A549 (cell line): ENCODE results near the gene PCGF3. TPM values are rescaled to one million over a fixed set of nuclear protein-coding genes. Genes with fewer than 3 reads are reported as not detected.

Source experiments
- ATAC-seq, 2 experiments: fragments of 200-7000 bp in 1 of 2; fragments of >200 bp in 1 of 2; cut with Nextera tagmentation in 1 of 2; cut with Tn5 transposase in 1 of 2; 3 replicates each; pipeline versions ENCODE4 v1.8.0 to v1.9.1; 2018 to 2020; ENCODE audit warnings: mild to moderate bottlenecking in 1 of 2, moderate library complexity in 1 of 2
- CTCF ChIA-PET: fragments of 300-600 bp; sonication (Branson Sonifier 250); formaldehyde crosslinking; extraction: SDS; loops from one replicate; lab custom pipeline; 2021; ENCODE audit warnings: antibody characterized with exemption, inconsistent platforms; lab: Yijun Ruan, JAX
- POLR2A ChIA-PET: fragments of 350-600 bp; formaldehyde crosslinking; extraction: SDS; loops from one replicate; lab custom pipeline; 2021; ENCODE audit warnings: antibody characterized with exemption, inconsistent platforms; lab: Yijun Ruan, JAX
- DNase-seq, 2 experiments: peaks; one replicate each; pipeline versions ENCODE4 v3.0.0 to v3.0.0-alpha.2; 2011 to 2016; ENCODE audit warnings: low read depth in 1 of 2, low spot score in 1 of 2
- FAIRE-seq: peaks from 2 replicates; lab custom pipeline; 2011; peaks lifted over from hg19 to GRCh38; lab: Jason Lieb, UNC
- H3K27ac ChIP-seq, 2 experiments: fragments of >200 bp; sonication (Bioruptor Twin); formaldehyde crosslinking; 3 replicates each; pipeline ENCODE4 v1.5.1; 2016 to 2017
- H3K4me1 ChIP-seq: fragments of >200 bp; sonication (Bioruptor Twin); formaldehyde crosslinking; 3 replicates; pipeline ENCODE4 v1.6.1; 2016
- H3K4me2 ChIP-seq: fragments of >200 bp; sonication (Bioruptor Twin); formaldehyde crosslinking; 3 replicates; pipeline ENCODE4 v1.6.1; 2016
- H3K4me3 ChIP-seq: fragments of >200 bp; sonication (Bioruptor Twin); formaldehyde crosslinking; 3 replicates; pipeline ENCODE4 v1.5.1; 2016
- H3K9me3 ChIP-seq: fragments of >200 bp; sonication (Bioruptor Twin); formaldehyde crosslinking; 3 replicates; pipeline ENCODE4 v1.6.1; 2016
- BHLHE40 ChIP-seq: IDR thresholded peaks from 2 replicates; pipeline ENCODE4 v1.6.1; 2012; ENCODE audit warnings: low read depth, low read length, inconsistent platforms
- CEBPB ChIP-seq, 2 experiments: fragments of >200 bp in 1 of 2; sonication (Bioruptor Twin) in 1 of 2; formaldehyde crosslinking in 1 of 2; IDR thresholded peaks; 2 replicates each; pipeline ENCODE4 v1.6.1; 2012 to 2016
- CHD2 ChIP-seq: fragments of 150-350 bp; IDR thresholded peaks from 2 replicates; pipeline ENCODE4 v1.6.1; 2014; ENCODE audit warnings: low read length; ENCODE audit not compliant: partially characterized antibody
- EHMT2 ChIP-seq: fragments of 200-600 bp; sonication (generic); IDR thresholded peaks from 2 replicates; pipeline ENCODE4 v1.6.1; 2016; ENCODE audit warnings: antibody characterized with exemption, low read depth, mild to moderate bottlenecking, moderate library complexity
- ESRRA ChIP-seq: fragments of 150-350 bp; IDR thresholded peaks from 2 replicates; pipeline ENCODE4 v1.6.1; 2014; ENCODE audit warnings: mild to moderate bottlenecking, low read length, borderline replicate concordance
- FOSL2 ChIP-seq, 2 experiments: fragments of 450-650 bp in 1 of 2; fragments of >200 bp in 1 of 2; sonication (Bioruptor Twin) in 1 of 2; formaldehyde crosslinking; IDR thresholded peaks; 2 replicates each; pipeline versions ENCODE4 v1.5.0 to v1.6.1; 2016 to 2020; ENCODE audit warnings: mild to moderate bottlenecking in 1 of 2, moderate library complexity in 1 of 2
- FOXS1 ChIP-seq: fragments of 250-450 bp; sonication (Bioruptor Pico); IDR thresholded peaks from 2 replicates; pipeline ENCODE4 v1.5.0; 2020; ENCODE audit warnings: mild to moderate bottlenecking, moderate library complexity
- HDAC2 ChIP-seq: fragments of 200-600 bp; sonication (generic); IDR thresholded peaks from 2 replicates; pipeline ENCODE4 v1.6.1; 2016
- HOXB13 ChIP-seq: fragments of 250-450 bp; sonication (Bioruptor Pico); IDR thresholded peaks from 2 replicates; pipeline ENCODE4 v1.5.0; 2020; ENCODE audit warnings: low read depth, mild to moderate bottlenecking, moderate library complexity
- HOXB5 ChIP-seq: fragments of 250-450 bp; sonication (Bioruptor Pico); IDR thresholded peaks from 2 replicates; pipeline ENCODE4 v1.5.0; 2020; ENCODE audit warnings: mild to moderate bottlenecking, moderate library complexity
- KDM1A ChIP-seq: fragments of 200-600 bp; sonication (generic); IDR thresholded peaks from 2 replicates; pipeline ENCODE4 v1.6.1; 2016; ENCODE audit warnings: low read depth, mild to moderate bottlenecking
- MAFK ChIP-seq: fragments of 450-650 bp; IDR thresholded peaks from 2 replicates; pipeline ENCODE4 v1.6.1; 2014; ENCODE audit not compliant: partially characterized antibody
- POLR2A ChIP-seq: IDR thresholded peaks from 2 replicates; pipeline ENCODE4 v1.6.1; 2012; ENCODE audit warnings: mild to moderate bottlenecking, low read length
- RCOR1 ChIP-seq: fragments of 150-350 bp; IDR thresholded peaks from 2 replicates; pipeline ENCODE4 v1.6.1; 2014; ENCODE audit warnings: antibody characterized with exemption, low read length, low read depth
- SMC3 ChIP-seq: fragments of >200 bp; sonication (Bioruptor Twin); formaldehyde crosslinking; IDR thresholded peaks from 3 replicates; pipeline ENCODE4 v1.6.1; 2018; ENCODE audit warnings: inconsistent platforms
- SREBF2 ChIP-seq: fragments of 450-650 bp; IDR thresholded peaks from 2 replicates; pipeline ENCODE4 v1.6.1; 2014; ENCODE audit warnings: mild to moderate bottlenecking, moderate library complexity
- TFCP2L1 ChIP-seq: fragments of 250-450 bp; sonication (Bioruptor Pico); IDR thresholded peaks from 2 replicates; pipeline ENCODE4 v1.5.0; 2021; ENCODE audit warnings: mild to moderate bottlenecking
- TP53 ChIP-seq: fragments of 250-450 bp; sonication (Bioruptor Pico); IDR thresholded peaks from 2 replicates; pipeline ENCODE4 v1.5.0; 2021; ENCODE audit warnings: mild to moderate bottlenecking, moderate library complexity
- ZC3H11A ChIP-seq: fragments of 450-650 bp; IDR thresholded peaks from 2 replicates; pipeline ENCODE4 v1.6.1; 2014; ENCODE audit warnings: antibody characterized with exemption, mild to moderate bottlenecking
- ZFP36 ChIP-seq: fragments of 450-650 bp; IDR thresholded peaks from 2 replicates; pipeline ENCODE4 v1.6.1; 2014; ENCODE audit warnings: borderline replicate concordance; ENCODE audit not compliant: partially characterized antibody
- ZSCAN20 ChIP-seq: fragments of 250-450 bp; sonication (Bioruptor Pico); IDR thresholded peaks from 2 replicates; pipeline ENCODE4 v1.8.0; 2022; ENCODE audit warnings: mild to moderate bottlenecking, moderate library complexity
- WGBS: methylation state at CpG from one replicate; pipeline ENCODE4 v1.1.6; 2017; ENCODE audit errors: missing lambda C conversion rate; 5-methylcytosine and 5-hydroxymethylcytosine counted together
- polyA plus RNA-seq, 4 experiments: library from polyadenylated mRNA; depleted of rRNA in 3 of 4; stranded (reverse); fragments of >200 nt; fragmentation: RNase III in 1 of 4; extraction: RNeasy Plus Mini Kit Qiagen cat#74134 plus additional on column Dnase treatment in 1 of 4; gene quantifications; 2 replicates in 3 of 4; 3 replicates in 1 of 4; pipeline ENCODE4 v1.2.3, GENCODE V29; 2011 to 2017
- TF ChIP-seq, protein P1 (sequence below): fragments of 450-650 bp; IDR thresholded peaks from 2 replicates; pipeline ENCODE4 v1.6.1; 2014; ENCODE audit warnings: antibody characterized with exemption
- TF ChIP-seq, protein P2 (sequence below): fragments of >200 bp; sonication (Bioruptor Twin); formaldehyde crosslinking; IDR thresholded peaks from 2 replicates; pipeline ENCODE4 v1.6.1; 2016
- TF ChIP-seq, protein P3 (sequence below): fragments of 250-450 bp; sonication (Bioruptor Pico); IDR thresholded peaks from 2 replicates; pipeline ENCODE4 v1.5.0; 2020; ENCODE audit warnings: low read depth, mild to moderate bottlenecking, moderate library complexity
- TF ChIP-seq, protein P4 (sequence below): IDR thresholded peaks from 2 replicates; pipeline ENCODE4 v1.6.1; 2012

PCGF3 gene
- polyA plus RNA-seq, 2 of the 4 experiments (the other 2 are of a cell fraction) = 15.9 to 21.0 TPM

DNA sequence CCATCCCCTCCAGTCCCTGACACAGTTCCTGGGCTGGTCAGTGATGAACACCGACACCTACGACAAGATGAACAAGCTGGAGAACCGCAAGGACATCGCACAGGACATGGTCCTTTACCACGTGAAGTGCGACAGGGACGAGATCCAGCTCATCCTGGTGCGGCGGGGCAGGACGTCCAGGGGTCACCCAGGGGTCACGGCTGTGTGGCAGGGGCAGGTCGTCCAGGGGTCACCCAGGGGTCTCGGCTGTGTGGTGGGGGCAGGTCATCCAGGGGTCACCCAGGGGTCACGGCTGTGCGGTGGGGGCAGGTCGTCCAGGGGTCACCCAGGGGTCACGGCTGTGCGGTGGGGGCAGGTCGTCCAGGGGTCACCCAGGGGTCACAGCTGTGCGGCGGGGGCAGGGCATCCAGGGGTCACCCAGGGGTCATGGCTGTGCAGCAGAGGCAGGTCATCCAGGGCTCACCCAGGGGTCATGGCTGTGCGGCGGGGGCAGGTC is 48.2 kb upstream of the PCGF3 start:
- DNase-seq (no peak), ATAC-seq (no peak), FAIRE-seq (no peak)
- Histone ChIP-seq H3K4me2 (no peak overlapping the region), H3K27ac (no peak overlapping the region), H3K4me3 (no peak overlapping the region), H3K4me1 (no peaks in the 10 kb centered on the region), H3K9me3 (no peaks in the 10 kb centered on the region; the same call in 2 of the 3 replicates)
- ChIA-PET POLR2A (no interaction called here), CTCF (no interaction called here)
- 79% methylated on average over 10 of the region's 23 CpGs for WGBS
- TF ChIP-seq ZC3H11A = no peak
- no peak for TF ChIP-seq CEBPB (IDR thresholded peaks at IDR 0.05)
- TF ChIP-seq, protein P1, sequence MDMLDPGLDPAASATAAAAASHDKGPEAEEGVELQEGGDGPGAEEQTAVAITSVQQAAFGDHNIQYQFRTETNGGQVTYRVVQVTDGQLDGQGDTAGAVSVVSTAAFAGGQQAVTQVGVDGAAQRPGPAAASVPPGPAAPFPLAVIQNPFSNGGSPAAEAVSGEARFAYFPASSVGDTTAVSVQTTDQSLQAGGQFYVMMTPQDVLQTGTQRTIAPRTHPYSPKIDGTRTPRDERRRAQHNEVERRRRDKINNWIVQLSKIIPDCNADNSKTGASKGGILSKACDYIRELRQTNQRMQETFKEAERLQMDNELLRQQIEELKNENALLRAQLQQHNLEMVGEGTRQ = no peak
- TF ChIP-seq FOXS1 (CRISPR knock-in tag) = no peak
- TF ChIP-seq SREBF2 = no peak
- TF ChIP-seq EHMT2 = no peak
- no peak for TF ChIP-seq CHD2
- no peak for TF ChIP-seq ZFP36
- TF ChIP-seq ZSCAN20 (CRISPR knock-in tag) = no peak
- TF ChIP-seq, protein P2, sequence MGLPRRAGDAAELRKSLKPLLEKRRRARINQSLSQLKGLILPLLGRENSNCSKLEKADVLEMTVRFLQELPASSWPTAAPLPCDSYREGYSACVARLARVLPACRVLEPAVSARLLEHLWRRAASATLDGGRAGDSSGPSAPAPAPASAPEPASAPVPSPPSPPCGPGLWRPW = no peak
- TF ChIP-seq POLR2A = no peak
- TF ChIP-seq TP53 (CRISPR knock-in tag) = no peak
- TF ChIP-seq, all 56 proteins: peak for 0

DNA sequence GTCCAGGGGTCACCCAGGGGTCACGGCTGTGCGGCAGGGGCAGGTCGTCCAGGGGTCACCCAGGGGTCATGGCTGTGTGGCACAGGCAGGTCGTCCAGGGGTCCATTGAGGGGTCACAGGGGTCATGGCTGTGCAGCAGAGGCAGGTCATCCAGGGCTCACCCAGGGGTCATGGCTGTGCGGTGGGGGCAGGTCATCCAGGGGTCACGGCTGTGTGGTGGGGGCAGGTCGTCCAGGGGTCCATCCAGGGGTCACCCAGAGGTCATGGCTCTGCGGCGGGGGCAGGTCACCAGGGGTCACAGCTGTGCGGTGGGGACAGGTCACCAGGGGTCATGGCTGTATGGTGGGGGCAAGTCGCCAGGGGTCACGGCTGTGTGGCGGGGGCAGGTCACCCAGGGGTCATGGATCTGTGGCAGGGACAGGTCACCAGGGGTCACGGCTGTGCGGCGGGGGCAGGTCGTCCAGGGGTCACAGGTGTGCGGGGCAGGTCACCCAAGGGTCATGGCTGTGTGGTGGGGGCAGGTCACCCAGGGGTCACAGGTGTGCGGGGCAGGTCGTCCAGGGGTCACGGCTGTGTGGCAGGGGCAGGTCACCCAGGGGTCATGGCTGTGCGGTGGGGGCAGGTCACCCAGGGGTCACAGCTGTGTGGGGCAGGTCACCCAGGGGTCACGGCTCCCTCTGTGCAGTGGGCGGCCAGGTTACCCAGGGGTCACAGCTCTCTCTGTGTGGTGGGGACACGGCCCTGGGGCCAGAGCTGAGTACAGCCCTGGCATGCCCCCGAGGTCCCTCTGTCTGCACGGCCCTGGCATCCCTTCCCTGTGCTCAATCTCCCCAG is 47.6 kb upstream of the PCGF3 start:
- ATAC-seq = no peak
- no peak for DNase-seq
- no peak for TF ChIP-seq MAFK
- TF ChIP-seq TFCP2L1 (CRISPR knock-in tag) = no peak
- TF ChIP-seq, protein P3, sequence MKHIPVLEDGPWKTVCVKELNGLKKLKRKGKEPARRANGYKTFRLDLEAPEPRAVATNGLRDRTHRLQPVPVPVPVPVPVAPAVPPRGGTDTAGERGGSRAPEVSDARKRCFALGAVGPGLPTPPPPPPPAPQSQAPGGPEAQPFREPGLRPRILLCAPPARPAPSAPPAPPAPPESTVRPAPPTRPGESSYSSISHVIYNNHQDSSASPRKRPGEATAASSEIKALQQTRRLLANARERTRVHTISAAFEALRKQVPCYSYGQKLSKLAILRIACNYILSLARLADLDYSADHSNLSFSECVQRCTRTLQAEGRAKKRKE = no peak
- TF ChIP-seq ESRRA = 0 out of 2 replicates have a peak, but pooled peaks have one; percentile 19
- no peak for TF ChIP-seq TP53 (CRISPR knock-in tag)
- no peak for TF ChIP-seq FOSL2 (IDR thresholded peaks at IDR 0.05)
- no peak for TF ChIP-seq FOSL2 (CRISPR knock-in tag; IDR thresholded peaks at IDR 0.05)
- no peak for TF ChIP-seq HDAC2
- 45% methylated on average over 3 of the region's 27 CpGs for WGBS
- ChIA-PET CTCF (no interaction called here), POLR2A (no interaction called here)
- no peak overlapping the region for H3K27ac ChIP-seq
- H3K4me2 ChIP-seq = no peak overlapping the region
- no peaks in the 10 kb centered on the region for H3K4me1 ChIP-seq
- no peaks in the 10 kb centered on the region; the same call in 2 of the 3 replicates for H3K9me3 ChIP-seq
- no peak for FAIRE-seq
- no peak overlapping the region for H3K4me3 ChIP-seq

DNA sequence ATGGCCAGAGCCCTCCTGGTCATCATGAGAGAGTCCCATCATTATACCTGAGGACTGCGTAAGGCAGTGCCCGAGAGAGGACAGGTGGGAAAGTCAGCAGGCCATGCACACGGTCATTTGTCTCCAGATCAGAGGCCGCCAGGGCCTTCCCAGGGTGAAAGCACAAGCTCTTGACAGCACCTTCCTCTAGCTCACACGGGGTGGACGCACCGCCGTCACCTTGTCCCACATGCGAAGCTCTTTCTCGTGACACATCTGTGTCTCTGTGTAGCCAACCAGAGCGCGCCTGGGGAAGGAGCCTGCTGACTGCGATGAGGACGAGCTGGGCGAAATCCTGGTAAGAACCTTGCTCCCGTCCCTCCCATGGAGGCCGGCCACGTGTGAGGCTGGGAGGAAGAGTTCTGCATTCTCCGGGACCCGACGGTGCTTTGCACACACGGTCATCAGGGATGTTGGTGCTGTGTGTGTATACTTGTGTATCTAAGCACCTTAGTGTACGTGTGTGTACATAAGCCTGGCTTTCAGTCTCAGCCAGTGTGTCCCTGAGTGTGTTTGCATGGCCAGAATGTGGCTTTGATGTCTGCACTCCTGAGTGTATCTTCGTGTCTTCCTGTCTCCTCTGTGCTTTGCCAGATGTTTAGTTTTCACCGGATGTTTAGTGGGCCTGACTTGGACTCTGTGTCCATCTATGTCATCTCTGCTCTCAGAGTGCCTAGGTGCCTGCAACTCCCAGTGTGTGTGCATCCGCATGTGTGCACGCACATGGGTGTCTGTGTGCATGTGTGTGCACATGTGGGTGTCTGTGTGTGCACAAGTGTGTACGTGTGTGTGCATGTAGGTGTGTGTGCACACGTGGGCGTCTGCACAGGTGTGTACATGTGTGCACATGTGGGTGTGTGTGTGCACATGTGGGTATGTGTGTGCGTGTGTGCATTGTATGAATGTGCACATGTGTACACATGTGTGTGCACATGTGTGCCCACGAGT is 46.7 kb upstream of the PCGF3 start:
- Histone ChIP-seq H3K27ac (no peak overlapping the region), H3K4me1 (no peaks in the 10 kb centered on the region), H3K4me3 (no peak overlapping the region), H3K9me3 (no peaks in the 10 kb centered on the region; the same call in 2 of the 3 replicates), H3K4me2 (no peak overlapping the region)
- POLR2A ChIA-PET = no interaction called here
- ATAC-seq (no peak), DNase-seq (no peak), FAIRE-seq (no peak)
- CTCF ChIA-PET = no interaction called here
- WGBS = 70% methylated on average over 30 of the region's 32 CpGs
- TF ChIP-seq HOXB5 (CRISPR knock-in tag) (no peak), BHLHE40 (no peak), KDM1A (no peak), SMC3 (no peak), RCOR1 (no peak), HOXB13 (CRISPR knock-in tag) (no peak)
- TF ChIP-seq, protein P4, sequence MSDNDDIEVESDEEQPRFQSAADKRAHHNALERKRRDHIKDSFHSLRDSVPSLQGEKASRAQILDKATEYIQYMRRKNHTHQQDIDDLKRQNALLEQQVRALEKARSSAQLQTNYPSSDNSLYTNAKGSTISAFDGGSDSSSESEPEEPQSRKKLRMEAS = no peak
- TF ChIP-seq, protein P3 = no peak
